Esophagus squamous epithelium (tissue), 4 donors: Measurements from ENCODE around the gene SVOP.

Experiments
- POLR2A ChIP-seq, 4 donors: fragments of 450-650 bp; IDR thresholded peaks; one replicate each; pipeline ENCODE4 v1.6.1; 2017; ENCODE audit warnings: antibody characterized with exemption in 4 of 4, mild to moderate bottlenecking in 4 of 4, moderate library complexity in 3 of 4
- TF ChIP-seq, protein P1 (sequence below), 6 experiments: fragments of 450-650 bp in 4 of 6; fragments of 200-600 bp in 2 of 6; sonication (generic) in 2 of 6; IDR thresholded peaks; one replicate each; pipeline ENCODE4 v1.5.1; 2016 to 2019; ENCODE audit warnings: antibody characterized with exemption in 6 of 6, mild to moderate bottlenecking in 4 of 6, moderate library complexity in 4 of 6

DNA sequence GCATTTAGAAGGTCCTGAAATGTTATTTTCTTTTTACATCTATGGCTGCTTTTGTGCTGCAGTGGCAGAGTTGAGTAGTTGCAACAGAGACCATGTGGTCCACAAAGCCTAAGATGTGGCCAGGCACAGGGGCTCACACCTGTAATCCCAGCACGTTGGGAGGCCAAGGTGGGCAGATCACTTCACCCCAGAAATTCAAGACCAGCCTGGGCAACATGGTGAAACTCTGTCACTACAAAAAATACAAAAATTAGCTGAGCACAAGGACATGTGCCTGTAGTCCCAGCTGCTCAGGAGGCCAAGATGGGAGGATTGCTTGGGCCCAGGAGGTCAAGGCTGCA is 45.0 kb upstream of the SVOP start:
- TF ChIP-seq, protein P1, sequence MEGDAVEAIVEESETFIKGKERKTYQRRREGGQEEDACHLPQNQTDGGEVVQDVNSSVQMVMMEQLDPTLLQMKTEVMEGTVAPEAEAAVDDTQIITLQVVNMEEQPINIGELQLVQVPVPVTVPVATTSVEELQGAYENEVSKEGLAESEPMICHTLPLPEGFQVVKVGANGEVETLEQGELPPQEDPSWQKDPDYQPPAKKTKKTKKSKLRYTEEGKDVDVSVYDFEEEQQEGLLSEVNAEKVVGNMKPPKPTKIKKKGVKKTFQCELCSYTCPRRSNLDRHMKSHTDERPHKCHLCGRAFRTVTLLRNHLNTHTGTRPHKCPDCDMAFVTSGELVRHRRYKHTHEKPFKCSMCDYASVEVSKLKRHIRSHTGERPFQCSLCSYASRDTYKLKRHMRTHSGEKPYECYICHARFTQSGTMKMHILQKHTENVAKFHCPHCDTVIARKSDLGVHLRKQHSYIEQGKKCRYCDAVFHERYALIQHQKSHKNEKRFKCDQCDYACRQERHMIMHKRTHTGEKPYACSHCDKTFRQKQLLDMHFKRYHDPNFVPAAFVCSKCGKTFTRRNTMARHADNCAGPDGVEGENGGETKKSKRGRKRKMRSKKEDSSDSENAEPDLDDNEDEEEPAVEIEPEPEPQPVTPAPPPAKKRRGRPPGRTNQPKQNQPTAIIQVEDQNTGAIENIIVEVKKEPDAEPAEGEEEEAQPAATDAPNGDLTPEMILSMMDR (IDR thresholded peaks at IDR 0.05), result no peak
- TF ChIP-seq POLR2A (IDR thresholded peaks at IDR 0.05), result no peak
